Pancreas (tissue), 10 donors: Measurements from ENCODE around the gene CINP. TPM values are rescaled to one million over a fixed set of nuclear protein-coding genes. Genes with fewer than 3 reads are reported as not detected.

Source experiments
- ATAC-seq, 4 donors: fragments of 200-7000 bp; cut with Tn5 transposase; one replicate each; pipeline versions ENCODE4 v1.8.0 to v1.9.1; 2020; ENCODE audit warnings: mild to moderate bottlenecking in 4 of 4, moderate library complexity in 4 of 4
- DNase-seq, 6 donors: peaks; one replicate each; pipeline ENCODE4 v3.0.0-alpha.2; 2020
- FAIRE-seq: peaks from 2 replicates; lab custom pipeline; 2012; peaks lifted over from hg19 to GRCh38; lab: Jason Lieb, UNC
- H3K27ac ChIP-seq, 4 donors: fragments of 200-600 bp; sonication (generic); 1 replicate in 3 of 4; 2 replicates in 1 of 4; pipeline versions ENCODE4 v1.5.0 to v1.8.0; 2020
- H3K27me3 ChIP-seq, 4 donors: fragments of 200-600 bp; one replicate each; pipeline ENCODE4 v1.8.0; 2021
- H3K36me3 ChIP-seq, 3 donors: fragments of 200-600 bp; sonication (generic) in 1 of 3; one replicate each; pipeline versions ENCODE4 v1.5.0 to v1.8.0; 2020 to 2021
- H3K4me1 ChIP-seq, 3 donors: fragments of 200-600 bp; one replicate each; pipeline ENCODE4 v1.8.0; 2021
- H3K4me3 ChIP-seq, 4 donors: fragments of 200-600 bp; sonication (generic) in 2 of 4; one replicate each; pipeline versions ENCODE4 v1.5.0 to v1.8.0; 2020 to 2021
- H3K9me3 ChIP-seq, 4 donors: fragments of 200-600 bp; one replicate each; pipeline ENCODE4 v1.8.0; 2021
- WGBS, 2 donors: extraction: QIAGEN DNeasy Blood & Tissue Kit; methylation state at CpG; one replicate each; pipeline ENCODE4 v1.1.7; 2013; 5-methylcytosine and 5-hydroxymethylcytosine counted together
- intact Hi-C, 3 donors: fragments of 100-400 bp; cut with DNase I; formaldehyde crosslinking; loops; one replicate each; pipeline versions ENCODE4 v1.11.1 to v1.14.2; 2022
- polyA plus RNA-seq, 2 donors: library from polyadenylated mRNA; stranded (reverse); fragments of 200-250 nt; gene quantifications; one replicate each; pipeline ENCODE4 v1.2.3, GENCODE V29; 2013
- total RNA-seq, 6 donors: library from RNA; stranded (reverse); fragmentation: NEBNext Ultra II Directional in 4 of 6; extraction: Animal tissue kit (Norgen Biotek cat#: 25700) in 4 of 6; gene quantifications; one replicate each; pipeline versions ENCODE4 v1.2.1 to v1.2.4, GENCODE V29; 2021 to 2023
- TF ChIP-seq, protein P1 (sequence below), 4 donors: fragments of 200-600 bp; sonication (generic) in 3 of 4; IDR thresholded peaks; one replicate each; pipeline versions ENCODE4 v1.5.0 to v1.8.0; 2021; ENCODE audit warnings: antibody characterized with exemption in 4 of 4
- donor health status: healthy with polysubstance abuse.
- donor health status: DM: no; HTN: no; CAD: no; lungs with moderate emphysema.
- donor health status: DM: no; HTN: no; CAD: no.
- donor health status: control.
- donor health status: control.
- donor health status: Bipolar disorder and iron deficiency.
- donor health status: DM: yes; HTN: yes; CAD: no.
- donor health status: DM: no; HTN: no; CAD: no.
- donor health status: DM: no; HTN: no; CAD: no.
- donor health status: DM: yes; HTN: yes; CAD: no.

Gene CINP
- total and polyA plus RNA-seq, 8 donors: 19.5 to 26.4 (median 24.9) TPM

GRCh38 chr14:102316743-102317563, 45.7 kb downstream of the CINP start:
- no peaks in the 10 kb centered on the region for H3K27me3 ChIP-seq
- TF ChIP-seq, protein P1, sequence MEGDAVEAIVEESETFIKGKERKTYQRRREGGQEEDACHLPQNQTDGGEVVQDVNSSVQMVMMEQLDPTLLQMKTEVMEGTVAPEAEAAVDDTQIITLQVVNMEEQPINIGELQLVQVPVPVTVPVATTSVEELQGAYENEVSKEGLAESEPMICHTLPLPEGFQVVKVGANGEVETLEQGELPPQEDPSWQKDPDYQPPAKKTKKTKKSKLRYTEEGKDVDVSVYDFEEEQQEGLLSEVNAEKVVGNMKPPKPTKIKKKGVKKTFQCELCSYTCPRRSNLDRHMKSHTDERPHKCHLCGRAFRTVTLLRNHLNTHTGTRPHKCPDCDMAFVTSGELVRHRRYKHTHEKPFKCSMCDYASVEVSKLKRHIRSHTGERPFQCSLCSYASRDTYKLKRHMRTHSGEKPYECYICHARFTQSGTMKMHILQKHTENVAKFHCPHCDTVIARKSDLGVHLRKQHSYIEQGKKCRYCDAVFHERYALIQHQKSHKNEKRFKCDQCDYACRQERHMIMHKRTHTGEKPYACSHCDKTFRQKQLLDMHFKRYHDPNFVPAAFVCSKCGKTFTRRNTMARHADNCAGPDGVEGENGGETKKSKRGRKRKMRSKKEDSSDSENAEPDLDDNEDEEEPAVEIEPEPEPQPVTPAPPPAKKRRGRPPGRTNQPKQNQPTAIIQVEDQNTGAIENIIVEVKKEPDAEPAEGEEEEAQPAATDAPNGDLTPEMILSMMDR (IDR thresholded peaks at IDR 0.05): peak; percentile 55 to 74 (median 64)
- H3K9me3 ChIP-seq: no peaks in the 10 kb centered on the region
- H3K36me3 ChIP-seq: no peaks in the 10 kb centered on the region
- DNase-seq (peak; percentile 84 to 100 (median 96)), FAIRE-seq (no peak), ATAC-seq (peak; percentile 75 to 87 (median 80))
- intact Hi-C loops: no loop called here
- whole genome bisulfite sequencing, 2 donors: 1% methylated on average over 54 of the region's 54 CpGs
- H3K27ac ChIP-seq: peak overlapping the region; percentile 46 to 92 (median 80)
- peaks cover 6 to 17% (median 10%) of the 10 kb centered on the region in 3 donors for H3K4me1 ChIP-seq
- H3K4me3 ChIP-seq: peak overlapping the region; percentile 1 to 55 (median 32)

- Histone ChIP-seq H3K36me3 (no peaks in the 10 kb centered on the region), H3K27me3 (no peaks in the 10 kb centered on the region), H3K4me1 (peaks cover 4 to 17% (median 8%) of the 10 kb centered on the region in 3 donors), H3K4me3 (peak overlapping the region in 3 of 4 donors; percentile 22 to 55 (median 28)), H3K27ac (peak overlapping the region in 3 of 4 donors; percentile 69 to 92 (median 91)), H3K9me3 (no peaks in the 10 kb centered on the region)
- intact Hi-C loops: no loop called here
- no peak for FAIRE-seq
- 1 to 2% methylated on average over 10 of the region's 10 CpGs for WGBS, 2 donors
- TF ChIP-seq, protein P1 (IDR thresholded peaks at IDR 0.05): no peak
- ATAC-seq: peak in 3 of 4 donors; percentile 3 to 19 (median 11)
- DNase-seq: peak in 3 of 6 donors; percentile 54 to 81 (median 56)
Observed at GRCh38 chr14:102316338-102316742, 46.4 kb downstream of the CINP start.

DNA sequence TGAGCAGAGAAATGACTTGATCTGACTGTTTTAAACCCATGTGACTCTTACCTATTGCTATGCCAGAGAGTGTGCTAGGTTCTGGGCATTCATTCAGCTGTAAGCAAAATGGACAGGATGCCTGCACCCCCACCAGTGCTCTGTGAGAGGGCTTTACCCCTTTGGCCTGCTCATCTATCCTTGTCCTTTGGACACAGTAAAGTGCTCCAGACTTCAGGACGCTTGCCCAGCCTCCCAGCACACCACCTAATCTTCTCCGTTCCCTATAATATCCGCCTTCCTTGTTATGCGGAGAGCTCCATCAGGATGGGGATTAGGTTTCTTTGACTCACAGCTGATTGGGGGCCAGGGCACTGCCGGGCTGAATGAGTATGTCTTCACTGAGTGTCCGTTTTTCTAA, 47.6 kb downstream of the CINP start:
- Histone ChIP-seq H3K27ac (no peak overlapping the region), H3K36me3 (no peaks in the 10 kb centered on the region), H3K27me3 (no peaks in the 10 kb centered on the region), H3K4me1 (peaks cover 0 to 8% (median 0%) of the 10 kb centered on the region in 3 donors), H3K4me3 (no peak overlapping the region), H3K9me3 (no peaks in the 10 kb centered on the region)
- DNase-seq (peak in 1 of 6 donors; percentile 22), FAIRE-seq (no peak), ATAC-seq (no peak)
- intact Hi-C loops: loop anchor here in 1 of 3 donors (2.0 kb wide), 1 partner anchor 80 kb away; no protein-coding TSS in a partner anchor
- WGBS, 2 donors: 82 to 85% methylated on average over 6 of the region's 6 CpGs
- TF ChIP-seq, protein P1 (IDR thresholded peaks at IDR 0.05): no peak

GRCh38 chr14:102314242-102315011, 48.3 kb downstream of the CINP start:
- TF ChIP-seq, protein P1 (IDR thresholded peaks at IDR 0.05): peak; percentile 86 to 96 (median 93)
- Histone ChIP-seq H3K36me3 (no peaks in the 10 kb centered on the region), H3K4me1 (peaks cover 0 to 8% (median 0%) of the 10 kb centered on the region in 3 donors), H3K4me3 (peak overlapping the region; percentile 13 to 51 (median 28)), H3K9me3 (no peaks in the 10 kb centered on the region), H3K27ac (peak overlapping the region in 1 of 4 donors; percentile 39), H3K27me3 (no peaks in the 10 kb centered on the region)
- DNase-seq: peak; percentile 77 to 94 (median 86)
- intact Hi-C loops: loop anchor here (2.0 to 5.0 kb wide), 2 partner anchors 80 to 82 kb away; no protein-coding TSS in a partner anchor
- peak; percentile 56 to 82 (median 76) for ATAC-seq
- WGBS, 2 donors: 8 to 9% methylated on average over 52 of the region's 52 CpGs
- FAIRE-seq: no peak
